NB4 (cell line): ENCODE results near the gene ZNF836.

Experiments used
- CTCF ChIP-seq: IDR thresholded peaks from one replicate; pipeline ENCODE4 v1.5.1; 2012; ENCODE audit warnings: low read depth, low read length
- MAX ChIP-seq: IDR thresholded peaks from 2 replicates; pipeline ENCODE4 v1.6.1; 2011; ENCODE audit warnings: low read depth, low read length
- MYC ChIP-seq: IDR thresholded peaks from 2 replicates; pipeline ENCODE4 v1.6.1; 2011; ENCODE audit warnings: low read depth, low read length
- POLR2A ChIP-seq: IDR thresholded peaks from 2 replicates; pipeline ENCODE4 v1.6.1; 2011; ENCODE audit warnings: mild to moderate bottlenecking; ENCODE audit not compliant: insufficient read length; ENCODE audit errors: extremely low read depth

- no peak for TF ChIP-seq CTCF
- TF ChIP-seq POLR2A: no peak
- TF ChIP-seq MAX: no peak
- no peak for TF ChIP-seq MYC
Measured at GRCh38 chr19:52191389-52191788, 20.0 kb upstream of the ZNF836 start.
